GM18861 (cell line): ENCODE data around the gene KLHL1.
A peak's percentile ranks its signal among the peaks of the same experiment; 100 is the strongest.

Source experiments
- ATAC-seq: cut with Tn5 transposase; IDR thresholded peaks from one replicate; pipeline ENCODE4 v1.9.1; 2021; ENCODE audit not compliant: unreplicated experiment

The KLHL1 gene

DNA sequence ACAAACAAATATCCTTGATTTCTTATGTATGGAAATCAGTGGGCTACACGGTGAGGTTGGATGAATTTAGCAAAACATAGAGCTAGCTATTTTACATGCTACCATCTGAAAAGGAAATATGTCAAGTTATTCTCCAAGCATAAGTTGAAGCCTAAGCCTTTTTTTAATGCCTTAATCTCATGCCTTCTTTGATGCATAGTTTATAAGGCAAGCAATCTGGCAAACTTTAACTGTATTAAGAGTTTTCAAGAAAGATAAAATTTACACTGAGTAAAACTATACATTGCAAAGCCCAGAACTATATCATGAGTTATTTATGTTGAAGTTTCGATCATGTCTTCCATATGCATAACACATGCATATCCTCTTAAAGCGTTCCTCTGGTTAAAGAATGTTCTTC, 85.6 kb downstream of the KLHL1 start:
- no peak for ATAC-seq

DNA sequence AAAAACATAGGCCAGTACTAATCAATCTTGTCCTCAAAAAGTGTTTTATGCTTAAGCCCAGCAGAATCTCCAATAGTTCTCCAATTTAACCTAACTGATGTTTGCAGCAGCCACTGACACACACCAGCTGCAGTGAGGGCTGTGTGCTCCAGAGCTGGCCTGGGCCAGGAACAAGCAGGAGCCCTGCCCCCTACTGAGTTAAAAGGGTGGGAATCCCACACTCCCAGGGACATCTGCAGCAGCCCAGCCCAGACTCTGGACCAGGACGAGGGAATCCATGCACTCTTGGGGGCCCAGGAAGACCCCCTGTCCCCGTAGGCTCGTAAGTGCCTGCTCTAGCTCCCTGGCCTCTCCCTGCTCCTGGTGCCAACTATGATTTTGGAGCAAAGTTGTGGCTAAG, 92.1 kb downstream of the KLHL1 start:
- no peak for ATAC-seq

DNA sequence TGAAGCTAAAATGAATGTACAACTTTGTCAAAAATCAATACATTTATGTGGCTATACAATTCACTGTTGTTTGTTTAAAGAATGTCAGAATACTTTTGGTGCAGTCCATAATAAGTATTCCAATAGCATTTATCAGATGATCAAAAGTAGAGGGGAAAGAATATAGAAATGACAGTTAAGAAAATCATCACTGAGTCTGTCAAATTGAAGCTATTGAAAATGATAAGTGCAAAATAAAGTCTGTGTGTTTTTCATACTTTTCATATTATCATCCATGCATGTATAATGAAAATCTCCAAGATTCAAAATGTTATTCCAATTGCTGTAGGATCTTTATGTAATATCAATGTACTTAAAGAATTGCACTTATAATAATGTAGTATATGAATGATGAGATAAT, 93.9 kb downstream of the KLHL1 start:
- ATAC-seq = no peak

DNA sequence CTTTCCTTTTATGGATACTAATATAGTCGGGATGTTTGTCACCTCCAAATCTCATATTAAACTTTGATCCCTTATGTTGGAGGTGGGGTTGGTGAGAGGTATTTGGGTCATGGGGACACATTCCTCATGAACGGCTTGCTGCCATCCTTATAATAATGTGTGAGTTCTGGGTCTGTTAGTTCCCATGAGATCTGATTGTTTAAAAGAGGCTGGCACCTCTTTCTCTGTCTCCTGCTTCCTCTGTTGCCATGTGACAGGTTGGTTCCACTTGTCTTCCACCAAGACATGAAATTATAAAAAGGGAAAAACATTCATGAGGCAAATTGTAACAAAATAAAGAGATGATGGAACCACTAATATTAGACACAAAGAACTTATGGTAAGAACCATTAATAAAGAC, 108.4 kb downstream of the KLHL1 start:
- ATAC-seq = no peak

DNA sequence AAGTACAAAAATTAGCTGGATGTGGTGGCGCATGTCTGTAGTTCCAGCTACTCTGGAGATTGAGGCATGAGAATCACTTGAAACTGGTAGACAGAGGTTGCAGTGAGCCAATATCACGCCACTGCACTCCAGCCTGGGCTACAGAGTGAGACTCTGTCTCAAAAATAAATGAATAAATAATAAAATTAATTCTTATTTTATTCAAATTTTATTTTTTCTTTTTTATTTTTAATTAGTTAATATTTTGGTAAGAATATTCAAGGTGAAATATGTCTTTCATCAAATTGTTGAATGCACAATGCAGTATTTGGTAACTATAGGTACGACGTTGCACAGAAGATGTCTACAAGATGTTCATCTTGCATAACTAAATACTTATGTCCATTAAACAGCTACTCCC, 111.2 kb downstream of the KLHL1 start:
- no peak for ATAC-seq

DNA sequence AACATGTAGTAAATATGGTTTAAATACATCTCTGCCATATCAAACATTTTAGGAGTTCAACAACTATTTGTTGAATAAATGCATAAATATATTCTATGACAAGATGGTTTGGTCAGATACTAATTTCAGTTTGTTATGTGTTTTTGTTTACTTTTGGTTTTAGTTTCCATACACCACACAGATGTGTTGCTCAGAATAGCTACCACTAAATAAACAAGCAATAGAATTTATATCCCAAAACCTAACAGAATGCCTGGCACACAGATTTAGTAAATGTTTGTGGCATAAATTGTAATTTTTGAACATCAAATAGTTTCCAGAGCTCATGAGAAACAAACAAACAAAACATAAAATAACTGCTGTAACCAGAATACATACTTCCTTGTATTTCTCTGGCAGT, 127.5 kb downstream of the KLHL1 start:
- ATAC-seq = no peak

DNA sequence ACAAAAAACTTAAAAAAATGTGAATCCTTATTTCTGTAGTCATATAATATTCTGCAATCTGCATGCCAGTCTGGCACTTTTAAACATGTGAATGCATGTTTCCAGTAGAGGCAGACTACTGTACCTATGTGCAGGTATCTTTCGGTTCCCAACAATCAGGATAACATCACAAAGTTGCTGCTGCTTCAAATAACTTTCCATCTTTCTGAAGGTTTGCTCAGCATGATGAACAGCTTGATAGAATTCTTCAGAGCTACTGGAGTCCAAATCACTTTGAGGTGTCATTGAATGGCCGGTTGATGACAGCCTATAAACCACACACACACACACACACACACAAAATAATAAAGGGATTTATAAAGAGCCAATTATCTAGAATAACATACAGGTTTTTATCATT, 132.8 kb downstream of the KLHL1 start:
- no peak for ATAC-seq

DNA sequence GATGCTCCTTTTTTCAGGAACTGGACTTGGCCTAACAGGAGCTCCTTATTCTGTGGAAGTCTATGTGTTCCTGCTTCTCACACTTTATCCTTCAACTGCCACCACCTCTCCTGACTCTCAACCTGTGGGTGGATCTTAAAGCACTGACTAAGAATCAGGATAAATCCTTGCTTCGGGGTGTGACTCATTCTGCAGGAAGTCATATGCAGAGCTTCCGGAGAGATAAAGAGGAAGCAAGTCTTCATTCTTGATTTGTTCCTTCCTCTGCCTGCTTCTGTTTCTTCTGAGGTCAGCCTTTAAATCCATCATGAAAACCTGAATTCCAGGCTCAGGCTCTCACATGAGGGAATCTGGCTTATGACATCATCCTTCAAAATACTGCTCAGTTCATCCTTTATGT, 137.7 kb downstream of the KLHL1 start:
- ATAC-seq = no peak

DNA sequence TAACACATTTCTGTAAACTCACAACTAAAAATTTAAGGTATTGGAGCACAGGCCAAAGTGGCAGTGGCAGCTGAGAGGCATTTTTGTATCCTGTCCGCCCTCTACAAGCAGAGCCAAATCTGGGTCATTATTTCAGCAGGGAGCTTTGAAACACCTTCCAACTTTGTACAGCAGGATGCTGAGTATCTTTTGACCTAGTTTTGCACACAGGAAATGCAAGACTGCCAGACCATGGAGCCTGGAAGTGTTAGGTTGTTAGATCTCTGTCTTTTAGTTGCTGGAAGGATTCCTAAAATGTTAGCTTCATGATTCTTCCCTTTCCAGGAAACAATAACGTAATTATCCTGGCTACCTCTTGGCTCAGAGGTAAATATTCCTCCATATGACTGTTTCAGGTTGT, 149.2 kb downstream of the KLHL1 start:
- ATAC-seq = no peak

DNA sequence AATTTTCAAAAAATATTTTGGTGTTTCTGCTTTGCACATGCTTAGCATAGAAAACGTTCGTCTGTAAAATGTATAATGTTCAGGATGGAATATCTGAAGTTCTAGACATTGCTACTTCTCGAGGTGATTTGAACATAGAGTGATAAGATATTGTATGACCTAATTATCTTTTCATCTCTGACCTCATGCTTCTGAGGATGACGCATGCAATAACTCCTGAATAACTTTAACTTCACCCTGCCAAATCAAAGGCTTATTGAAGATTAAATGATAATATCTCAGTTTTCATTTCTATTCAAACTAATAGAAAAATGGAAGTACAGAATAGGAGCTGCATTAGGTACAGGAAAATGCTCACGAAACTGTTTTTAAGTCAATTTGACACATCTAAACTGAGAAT, 151.4 kb downstream of the KLHL1 start:
- ATAC-seq = no peak

DNA sequence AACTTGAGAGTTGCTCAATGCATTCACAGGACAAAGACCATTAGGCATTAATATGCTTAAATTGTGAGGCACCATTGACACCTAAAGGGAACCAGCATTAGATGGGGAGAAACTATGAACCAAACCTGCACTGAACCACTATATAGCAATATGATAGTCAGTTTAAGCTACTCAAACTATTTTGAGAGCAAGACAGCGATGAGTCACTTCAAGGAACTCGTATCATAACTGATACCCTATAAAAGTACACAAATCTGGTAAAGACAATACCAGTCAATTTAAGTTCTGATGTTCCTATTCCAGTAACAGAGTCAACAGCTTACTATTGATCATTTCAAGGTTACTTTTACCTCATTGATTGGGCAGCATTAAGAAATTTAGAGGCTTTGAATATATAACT, 151.9 kb downstream of the KLHL1 start:
- no peak for ATAC-seq

DNA sequence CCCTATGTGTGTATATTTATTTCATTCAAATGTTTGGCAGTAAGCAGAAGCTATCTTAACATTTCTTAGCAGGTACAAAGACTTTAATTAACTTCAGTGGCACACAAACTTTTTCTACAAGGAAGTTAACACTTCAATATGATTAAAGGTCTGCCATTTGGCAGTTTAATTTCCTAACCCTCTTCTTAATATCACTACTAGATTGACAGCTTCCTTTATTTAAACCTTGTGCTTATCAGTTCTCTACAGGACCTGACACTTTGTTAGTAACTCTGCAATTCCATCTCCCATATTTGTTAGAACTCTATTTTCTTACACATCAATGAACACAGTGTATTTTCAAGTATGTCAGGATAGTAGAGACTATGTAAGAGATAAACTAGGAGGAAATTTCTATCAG, 153.0 kb downstream of the KLHL1 start:
- ATAC-seq = no peak

DNA sequence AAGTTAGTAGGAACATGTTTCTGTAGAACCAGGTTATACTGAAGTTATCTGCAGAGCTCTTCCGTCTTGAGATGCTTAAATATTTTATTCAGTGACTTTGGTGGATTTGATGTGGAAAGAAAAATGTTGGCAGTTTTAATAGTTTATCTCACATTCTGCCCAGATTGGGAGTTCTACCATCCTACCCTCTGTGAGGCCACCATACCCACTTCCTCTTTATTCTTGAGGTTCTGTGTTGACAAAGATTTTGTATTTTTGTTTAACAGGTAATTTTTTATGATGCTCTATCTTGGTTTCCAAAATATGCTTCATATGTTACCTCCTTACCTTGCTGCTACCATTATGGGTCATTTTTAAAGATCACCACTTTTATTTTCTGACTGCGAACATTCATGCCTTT, 156.8 kb downstream of the KLHL1 start:
- no peak for ATAC-seq

DNA sequence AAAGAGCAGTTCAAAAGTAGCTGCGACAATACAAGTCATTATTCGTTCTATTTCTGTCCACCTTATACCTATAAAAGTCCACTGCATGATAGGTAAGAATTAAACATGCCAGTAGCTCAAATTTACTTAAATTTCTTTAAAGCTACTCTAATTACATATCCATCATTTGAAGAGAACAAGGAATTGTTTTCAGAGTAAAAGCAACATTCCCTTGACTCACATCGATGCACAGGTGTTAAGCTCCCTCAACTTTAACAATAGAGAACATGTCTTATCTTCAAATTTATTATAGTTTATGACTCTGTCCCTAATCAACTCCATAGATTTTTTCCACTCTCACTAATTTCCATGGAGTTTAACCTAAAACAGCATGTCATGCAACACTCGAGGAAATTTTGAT, 158.1 kb downstream of the KLHL1 start:
- ATAC-seq = no peak

DNA sequence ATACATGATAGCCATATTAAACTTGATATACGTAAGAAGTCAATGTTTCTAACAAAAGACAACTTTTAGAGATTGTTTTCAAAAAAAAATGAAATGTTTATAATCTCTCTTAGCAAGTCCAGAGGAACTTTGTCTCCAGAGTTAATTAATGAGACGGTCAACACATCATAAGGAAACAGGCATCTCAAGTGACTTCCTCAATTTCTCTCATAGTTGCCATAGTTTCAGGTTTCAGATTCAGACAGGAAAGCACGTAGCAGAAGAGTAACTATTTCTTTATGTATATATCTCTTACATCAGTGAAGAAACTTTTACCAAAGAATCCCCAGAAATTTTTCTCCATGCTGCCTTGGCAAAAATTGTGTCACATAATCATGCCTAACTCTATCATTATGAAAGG, 160.2 kb downstream of the KLHL1 start:
- ATAC-seq = peak; percentile 98

DNA sequence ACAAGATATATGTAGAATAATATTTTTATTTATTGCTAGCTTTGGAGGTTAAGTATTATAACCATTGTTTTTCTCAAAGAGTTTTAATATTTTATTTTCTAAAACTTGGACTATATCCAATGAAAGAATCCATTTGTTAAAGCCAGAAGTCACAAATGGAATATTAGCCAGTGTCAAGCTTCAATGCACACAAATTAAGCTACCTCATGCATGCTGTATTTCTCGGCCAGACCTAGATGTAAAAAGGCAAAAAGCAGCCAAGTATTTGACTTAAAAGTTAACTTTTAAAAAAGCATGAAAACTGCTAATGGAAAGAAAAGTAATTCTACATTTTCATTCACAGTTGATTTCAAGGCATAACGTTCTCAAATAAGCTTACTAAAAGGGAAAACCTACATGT, 160.7 kb downstream of the KLHL1 start:
- peak; percentile 14 for ATAC-seq

DNA sequence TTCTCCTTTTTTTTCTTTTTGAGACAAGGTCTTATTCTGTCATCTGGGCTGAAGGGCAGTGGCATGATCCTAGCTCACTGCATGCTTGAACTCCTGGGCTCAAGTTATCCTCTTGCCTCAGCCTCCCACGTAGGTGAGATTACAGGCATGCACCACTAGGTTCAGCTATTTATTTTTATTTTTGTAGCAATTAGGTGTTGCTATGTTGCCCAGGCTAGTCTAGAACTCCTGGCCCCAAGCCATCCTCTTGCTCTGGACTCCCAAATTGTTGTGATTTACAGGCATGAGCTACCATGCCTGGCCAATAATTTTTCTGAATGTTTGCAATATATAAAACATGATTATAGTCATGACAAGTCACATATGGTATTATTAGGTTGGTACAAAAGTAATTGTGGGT, 161.7 kb downstream of the KLHL1 start:
- no peak for ATAC-seq

DNA sequence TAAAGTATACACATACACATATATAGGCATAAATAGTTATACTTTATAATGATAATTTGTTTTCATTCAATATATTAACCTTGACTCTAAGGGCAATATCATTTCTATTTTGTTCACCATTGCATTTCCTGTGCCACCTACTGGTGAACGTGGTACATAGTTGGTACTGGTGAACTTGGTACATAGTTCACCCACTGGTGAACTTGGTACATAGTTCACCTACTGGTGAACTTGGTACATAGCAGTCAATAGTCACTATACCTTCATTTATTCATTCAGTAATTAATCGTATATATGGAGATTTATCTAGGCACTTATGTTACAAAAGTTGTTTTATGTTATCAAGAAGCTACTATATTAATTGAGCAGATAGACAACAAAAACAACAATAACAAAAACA, 173.2 kb downstream of the KLHL1 start:
- peak; percentile 69 for ATAC-seq

DNA sequence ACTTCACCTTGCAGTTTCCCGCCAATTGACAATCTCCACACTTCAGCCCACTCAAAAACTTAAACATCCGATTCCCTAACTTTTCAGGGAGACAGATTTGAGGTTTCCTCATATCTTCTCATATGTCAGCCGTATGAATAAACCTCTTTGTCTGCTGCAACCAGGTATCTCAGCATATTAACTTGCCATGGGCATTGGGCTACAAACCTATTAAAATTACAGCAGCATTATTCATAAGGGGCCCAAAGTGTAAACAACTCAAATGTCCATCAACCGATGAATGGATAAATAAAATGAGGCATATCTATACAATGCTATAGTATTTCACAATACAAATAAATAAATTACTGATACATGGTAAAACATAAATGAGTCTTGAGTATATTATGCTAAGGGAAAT, 180.0 kb downstream of the KLHL1 start:
- ATAC-seq = no peak

DNA sequence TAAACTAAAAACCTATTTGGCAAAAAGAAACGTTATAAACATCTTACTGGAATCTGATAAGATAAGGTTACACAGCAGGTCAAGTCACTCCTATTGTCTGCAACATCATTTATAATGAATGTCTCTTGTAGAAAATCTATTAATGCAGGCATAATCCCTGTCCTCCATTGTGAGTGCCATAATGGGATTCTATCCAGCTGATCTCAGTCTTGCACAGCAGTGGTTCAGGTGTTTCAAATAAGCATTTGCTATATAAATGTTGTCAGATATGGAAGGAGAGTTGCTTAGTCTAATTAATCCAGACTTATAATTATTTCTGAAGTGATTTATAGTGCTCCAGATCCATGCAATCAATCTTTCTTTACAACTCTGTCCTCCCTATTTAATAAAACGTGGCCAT, 187.1 kb downstream of the KLHL1 start:
- ATAC-seq = no peak

DNA sequence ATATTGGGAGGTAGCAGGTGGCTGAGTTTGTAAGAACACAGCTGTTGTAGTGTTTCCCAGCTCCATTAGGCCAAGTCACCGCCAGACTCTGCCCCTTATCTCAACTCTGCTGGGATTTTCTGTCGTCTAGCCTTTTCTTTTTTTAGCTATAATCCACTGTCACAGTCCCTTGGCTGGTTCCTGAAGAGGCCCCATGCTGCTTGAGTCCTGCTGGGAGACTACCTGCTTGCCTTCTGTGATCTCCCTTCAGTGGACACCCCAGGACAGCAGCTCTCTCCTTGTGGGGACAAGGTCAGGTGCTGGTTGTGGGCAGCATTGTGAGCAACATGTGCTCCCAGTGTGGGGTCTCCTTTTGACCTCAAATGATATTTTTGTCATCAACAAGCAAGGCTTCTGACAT, 195.6 kb downstream of the KLHL1 start:
- no peak for ATAC-seq

DNA sequence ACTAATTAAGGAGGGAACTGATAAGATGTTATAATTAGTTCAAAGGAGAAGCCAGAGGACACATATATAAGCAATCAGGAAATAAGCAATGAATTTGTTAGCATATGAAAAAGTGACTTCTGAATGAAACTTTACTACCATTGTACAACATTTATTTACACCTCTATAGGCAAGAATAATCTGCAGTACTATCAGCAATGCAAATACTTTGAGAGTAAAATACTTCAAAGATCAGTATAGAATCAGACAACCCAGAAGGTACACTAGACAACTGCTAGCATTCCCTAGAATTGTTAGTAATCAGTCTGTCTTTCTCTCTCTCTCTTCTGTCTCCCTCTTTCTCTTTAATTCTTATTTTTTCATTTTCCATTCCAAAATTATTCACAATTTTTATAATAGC, 197.5 kb downstream of the KLHL1 start:
- no peak for ATAC-seq

DNA sequence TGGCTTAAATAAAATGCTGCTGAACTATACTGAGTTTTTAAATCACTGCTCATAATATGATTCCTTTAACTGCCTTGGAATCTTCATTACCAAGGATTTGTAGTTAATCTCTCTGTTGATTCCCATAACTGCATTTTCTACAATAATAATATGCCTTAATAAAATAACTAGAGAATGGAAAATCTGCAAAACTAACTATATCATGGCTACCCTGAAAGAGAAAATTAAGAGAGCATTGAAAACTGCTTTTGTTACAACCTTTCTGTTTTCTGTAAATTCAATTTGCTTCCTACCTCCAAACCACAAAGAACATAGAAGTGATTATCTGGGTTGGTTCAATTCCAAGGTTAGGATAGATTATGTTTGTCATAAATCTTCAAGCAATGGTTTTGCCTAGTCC, 203.5 kb downstream of the KLHL1 start:
- no peak for ATAC-seq

DNA sequence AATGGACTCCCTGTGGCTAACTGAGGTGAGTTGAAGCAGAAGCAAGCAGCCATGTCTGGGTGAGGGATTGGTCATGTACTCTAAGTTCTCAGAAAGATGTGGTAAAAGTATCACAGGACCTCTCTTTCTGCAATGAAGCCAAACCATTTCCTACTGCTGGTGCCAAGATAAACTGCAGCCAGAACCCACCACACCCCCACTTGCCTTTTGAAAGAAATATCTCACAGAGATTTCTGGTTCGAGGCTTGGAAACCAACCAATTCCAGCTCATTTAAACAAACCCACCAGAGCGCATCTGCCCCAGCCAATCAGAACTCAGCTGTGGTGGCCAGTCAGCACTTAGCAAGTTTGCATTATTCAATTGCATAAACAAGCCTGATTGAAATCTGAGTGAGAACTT, 205.2 kb downstream of the KLHL1 start:
- ATAC-seq = no peak
